A673 (cell line): Measurements from ENCODE around the gene MINDY4. TPM values are rescaled to one million over a fixed set of nuclear protein-coding genes. Genes with fewer than 3 reads are reported as not detected.
A peak's percentile ranks its signal among the peaks of the same experiment; 100 is the strongest.

Source experiments
- Bru-seq: library from RNA; stranded (reverse); fragments of 400-500 nt; gene quantifications from one replicate; lab custom pipeline; 2021; lab: Mats Ljungman, UMichigan
- BruChase-seq, 2 experiments: library from RNA; stranded (reverse); fragments of 400-500 nt; gene quantifications; one replicate each; lab custom pipeline; 2021; lab: Mats Ljungman, UMichigan
- BruUV-seq: library from RNA; stranded (reverse); fragments of 400-500 nt; replicated peaks from 2 replicates; lab custom pipeline; 2021; lab: Mats Ljungman, UMichigan
- CTCF ChIA-PET: fragments of 300-600 bp; sonication (Branson Sonifier 250); formaldehyde crosslinking; loops from one replicate; lab custom pipeline; 2022; ENCODE audit warnings: antibody characterized with exemption; lab: Charles Lee
- POLR2A ChIA-PET: fragments of 300-600 bp; sonication (Branson Sonifier 250); formaldehyde crosslinking; loops from one replicate; lab custom pipeline; 2022; ENCODE audit warnings: antibody characterized with exemption; ENCODE audit not compliant: low non-redundant PET; lab: Charles Lee
- DNase-seq: peaks from one replicate; pipeline ENCODE4 v3.0.0-alpha.2; 2015; ENCODE audit warnings: low spot score
- H3K27ac ChIP-seq: fragments of 200-600 bp; sonication (generic); 2 replicates; pipeline ENCODE4 v1.5.1; 2016; ENCODE audit warnings: mixed run types, low read depth, mild to moderate bottlenecking, mixed read lengths, antibody characterized with exemption, low read length; ENCODE audit not compliant: poor library complexity, severe bottlenecking
- H3K27me3 ChIP-seq: fragments of 200-600 bp; sonication (generic); replicated peaks from 2 replicates; pipeline ENCODE4 v1.6.1; 2017; ENCODE audit warnings: mixed run types, low read depth, mild to moderate bottlenecking, mixed read lengths, antibody characterized with exemption, low read length; ENCODE audit not compliant: insufficient read depth, poor library complexity
- H3K36me3 ChIP-seq: fragments of 200-600 bp; sonication (generic); 2 replicates; pipeline ENCODE4 v1.6.1; 2016; ENCODE audit warnings: mixed run types, mild to moderate bottlenecking, mixed read lengths, antibody characterized with exemption, low read length; ENCODE audit not compliant: insufficient read depth, poor library complexity, severe bottlenecking
- H3K4me1 ChIP-seq: fragments of 200-600 bp; sonication (generic); 2 replicates; pipeline ENCODE4 v1.6.1; 2017; ENCODE audit warnings: mixed run types, mild to moderate bottlenecking, mixed read lengths, antibody characterized with exemption, low read length; ENCODE audit not compliant: insufficient read depth, poor library complexity, severe bottlenecking
- H3K4me3 ChIP-seq: fragments of 200-600 bp; sonication (generic); 2 replicates; pipeline ENCODE4 v1.5.1; 2016; ENCODE audit warnings: low read depth, mixed run types, mild to moderate bottlenecking, mixed read lengths, low read length; ENCODE audit not compliant: poor library complexity, severe bottlenecking
- H3K9me3 ChIP-seq: fragments of 200-600 bp; sonication (generic); 2 replicates; pipeline ENCODE4 v1.6.1; 2016; ENCODE audit warnings: mixed run types, low read depth, mild to moderate bottlenecking, mixed read lengths, antibody characterized with exemption, low read length; ENCODE audit not compliant: poor library complexity, severe bottlenecking
- CTCF ChIP-seq: fragments of 300-800, 200-600 bp; sonication (generic); conservative IDR thresholded peaks from 2 replicates; pipeline ENCODE4 v1.5.1; 2017; ENCODE audit warnings: low read depth, mild to moderate bottlenecking, antibody characterized with exemption, low read length, moderate library complexity, mixed read lengths
- EZH2 ChIP-seq: fragments of 200-600 bp; sonication (generic); IDR thresholded peaks from 2 replicates; pipeline ENCODE4 v1.6.1; 2017; ENCODE audit warnings: borderline replicate concordance, low read depth, mild to moderate bottlenecking, mixed read lengths, antibody characterized with exemption, low read length; ENCODE audit not compliant: poor library complexity, severe bottlenecking
- intact Hi-C: fragments of 100-400 bp; cut with micrococcal nuclease; formaldehyde crosslinking; loops from one replicate; pipeline ENCODE4 v1.10.0; 2022; ENCODE audit not compliant: unreplicated experiment
- long read RNA-seq: library from polyadenylated mRNA; stranded (forward); transcript quantifications from one replicate; pipeline ENCODE4 v2.0.0, GENCODE V29; 2022
- total RNA-seq: library from RNA; stranded (reverse); gene quantifications from 2 replicates; pipeline ENCODE4 v1.2.3, GENCODE V29; 2021

MINDY4 gene
- total RNA-seq (3.8 and 4.0 TPM in 2 replicates), Bru-seq, nascent RNA (percentile 49 among the genes with signal in this experiment), BruChase-seq, experiment 1, labeled RNA remaining after a 2-hour chase (percentile 63 among the genes with signal in this experiment), BruChase-seq, experiment 2, labeled RNA remaining after a 6-hour chase (percentile 55 among the genes with signal in this experiment)
- long read RNA-seq, partial matches to known transcripts: 2 of 3 reads
- long read RNA-seq, other reads (novel, unspliced or antisense): 0 of 3 reads

- Histone ChIP-seq H3K36me3 (no peaks in the 10 kb centered on the region), H3K9me3 (no peaks in the 10 kb centered on the region), H3K27ac (peak within 1 kb of the TSS; percentile 65), H3K4me3 (peak within 1 kb of the TSS; percentile 93), H3K4me1 (no peaks in the 10 kb centered on the region), H3K27me3 (no peaks in the 10 kb centered on the region)
- TF ChIP-seq EZH2: no peak
- TF ChIP-seq CTCF: no peak
- CTCF ChIA-PET: no interaction called here
- intact Hi-C loops: no loop called here
- BruUV-seq: no TSS peak
- POLR2A ChIA-PET: no interaction called here
- peak; percentile 79 for DNase-seq
Measured at GRCh38 chr7:30771174-30771879, at the start of gene MINDY4. Gene MINDY4 (plus strand): TSS chr7:30771417. CDS start chr7:30771494, 77 bp downstream.

- CTCF ChIA-PET: no interaction called here
- no peak for DNase-seq
- no peaks in the 10 kb centered on the region for H3K36me3 ChIP-seq
- H3K27ac ChIP-seq: no peak overlapping the region
- POLR2A ChIA-PET: no interaction called here
- peaks cover 18% of the 10 kb centered on the region for H3K27me3 ChIP-seq
- no TSS peak for BruUV-seq
- intact Hi-C loops: no loop called here
- no peak for TF ChIP-seq CTCF
- no peak for TF ChIP-seq EZH2
- H3K4me1 ChIP-seq: no peaks in the 10 kb centered on the region
- no peak overlapping the region for H3K4me3 ChIP-seq
- no peaks in the 10 kb centered on the region for H3K9me3 ChIP-seq
Measured at GRCh38 chr7:30722187-30722586, 49.0 kb upstream of the MINDY4 start.

- no peak for DNase-seq
- BruUV-seq: no TSS peak
- H3K27me3 ChIP-seq: peaks cover 18% of the 10 kb centered on the region
- H3K27ac ChIP-seq: no peak overlapping the region
- intact Hi-C loops: no loop called here
- TF ChIP-seq CTCF: no peak
- TF ChIP-seq EZH2: no peak
- ChIA-PET POLR2A (no interaction called here), CTCF (no interaction called here)
- no peaks in the 10 kb centered on the region for H3K4me1 ChIP-seq
- no peak overlapping the region for H3K4me3 ChIP-seq
- no peaks in the 10 kb centered on the region for H3K36me3 ChIP-seq
- H3K9me3 ChIP-seq: no peaks in the 10 kb centered on the region
Measured at GRCh38 chr7:30722671-30723070, 48.5 kb upstream of the MINDY4 start.
